Activated naive CD8-positive, alpha-beta T cell treated with anti-CD3 and anti-CD28 coated beads for 36 hours (primary cell): Measurements from ENCODE around the gene SEC11A. TPM values are rescaled to one million over a fixed set of nuclear protein-coding genes. Genes with fewer than 3 reads are reported as not detected.
A peak's percentile ranks its signal among the peaks of the same experiment; 100 is the strongest.
"Not testable (repeated sequence)": the region's sequence is repeated elsewhere in the genome, so short reads cannot be mapped to it uniquely, and the experiment has no call there.

Source experiments
- DNase-seq: peaks from one replicate; pipeline ENCODE4 v3.0.0; 2021
- H3K27ac Mint-ChIP-seq: one replicate; pipeline ENCODE4 v1.8.0; 2022; ENCODE audit warnings: mild to moderate bottlenecking, moderate library complexity, mixed read lengths
- H3K27me3 Mint-ChIP-seq: one replicate; pipeline ENCODE4 v1.8.0; 2022; ENCODE audit warnings: mild to moderate bottlenecking, mixed read lengths
- H3K36me3 Mint-ChIP-seq: one replicate; pipeline ENCODE4 v1.8.0; 2021; ENCODE audit warnings: mild to moderate bottlenecking, mixed read lengths
- H3K4me1 Mint-ChIP-seq: one replicate; pipeline ENCODE4 v1.8.0; 2021; ENCODE audit warnings: mixed read lengths
- H3K4me3 Mint-ChIP-seq: one replicate; pipeline ENCODE4 v1.8.0; 2022; ENCODE audit warnings: mild to moderate bottlenecking, moderate library complexity, mixed read lengths
- H3K9me3 Mint-ChIP-seq: one replicate; pipeline ENCODE4 v1.8.0; 2022; ENCODE audit warnings: mixed read lengths
- total RNA-seq, 2 experiments: library from RNA; stranded (reverse); gene quantifications; one replicate each; pipeline ENCODE4 v1.2.3, GENCODE V29; 2021

SEC11A gene
- total RNA-seq, 2 experiments from 2014 or later: 89.3 to 93.5 TPM

DNA sequence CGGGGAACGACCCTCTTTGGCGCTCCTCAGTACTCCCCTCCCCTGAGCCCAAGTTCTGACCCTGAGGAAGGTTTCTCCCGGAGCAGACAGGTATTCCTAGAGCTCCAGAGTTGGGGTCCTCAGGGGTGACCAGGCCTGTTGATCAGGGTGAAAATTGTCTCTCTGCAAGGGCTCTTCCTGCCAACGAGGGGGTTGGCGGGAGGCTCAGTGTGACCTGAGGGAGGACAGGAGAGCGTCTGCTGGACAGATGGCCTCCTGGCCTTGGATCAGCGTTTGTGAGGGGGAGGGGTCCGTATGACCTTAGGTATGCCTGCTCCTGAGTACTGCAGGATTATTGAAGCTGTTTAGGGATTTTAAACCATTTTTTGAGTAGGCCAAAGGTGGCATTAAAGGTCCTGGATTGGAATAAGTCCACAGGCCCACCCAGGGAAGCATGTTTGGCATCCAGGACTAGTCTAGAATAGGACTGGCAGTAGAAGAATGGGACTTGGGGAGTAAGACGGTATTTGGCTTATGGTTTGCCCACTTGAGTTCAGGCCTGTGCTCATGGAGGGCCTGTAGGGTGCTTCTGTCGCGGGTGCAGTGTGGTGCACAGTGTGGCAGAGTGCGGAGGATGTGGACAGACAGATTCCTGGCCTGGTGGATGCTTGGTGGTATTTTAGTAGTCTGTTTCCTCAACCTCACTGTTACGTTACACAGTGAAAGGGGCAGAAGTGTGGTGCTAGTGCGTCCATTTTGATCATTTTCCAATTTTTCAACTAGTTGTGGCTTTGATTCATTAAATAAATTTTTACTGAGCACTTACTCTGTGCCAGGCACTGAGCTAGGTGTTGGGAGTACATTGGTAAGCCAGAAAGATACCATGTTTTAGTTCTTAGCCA, 33.4 kb upstream of the SEC11A start:
- peak; percentile 56 for DNase-seq
- no peaks in the 10 kb centered on the region for H3K27me3 Mint-ChIP-seq
- H3K27ac Mint-ChIP-seq: peak overlapping the region; percentile 89
- H3K36me3 Mint-ChIP-seq: peaks cover 26% of the 10 kb centered on the region
- no peaks in the 10 kb centered on the region for H3K9me3 Mint-ChIP-seq
- peak overlapping the region; percentile 91 for H3K4me3 Mint-ChIP-seq
- H3K4me1 Mint-ChIP-seq: peaks cover 54% of the 10 kb centered on the region

DNA sequence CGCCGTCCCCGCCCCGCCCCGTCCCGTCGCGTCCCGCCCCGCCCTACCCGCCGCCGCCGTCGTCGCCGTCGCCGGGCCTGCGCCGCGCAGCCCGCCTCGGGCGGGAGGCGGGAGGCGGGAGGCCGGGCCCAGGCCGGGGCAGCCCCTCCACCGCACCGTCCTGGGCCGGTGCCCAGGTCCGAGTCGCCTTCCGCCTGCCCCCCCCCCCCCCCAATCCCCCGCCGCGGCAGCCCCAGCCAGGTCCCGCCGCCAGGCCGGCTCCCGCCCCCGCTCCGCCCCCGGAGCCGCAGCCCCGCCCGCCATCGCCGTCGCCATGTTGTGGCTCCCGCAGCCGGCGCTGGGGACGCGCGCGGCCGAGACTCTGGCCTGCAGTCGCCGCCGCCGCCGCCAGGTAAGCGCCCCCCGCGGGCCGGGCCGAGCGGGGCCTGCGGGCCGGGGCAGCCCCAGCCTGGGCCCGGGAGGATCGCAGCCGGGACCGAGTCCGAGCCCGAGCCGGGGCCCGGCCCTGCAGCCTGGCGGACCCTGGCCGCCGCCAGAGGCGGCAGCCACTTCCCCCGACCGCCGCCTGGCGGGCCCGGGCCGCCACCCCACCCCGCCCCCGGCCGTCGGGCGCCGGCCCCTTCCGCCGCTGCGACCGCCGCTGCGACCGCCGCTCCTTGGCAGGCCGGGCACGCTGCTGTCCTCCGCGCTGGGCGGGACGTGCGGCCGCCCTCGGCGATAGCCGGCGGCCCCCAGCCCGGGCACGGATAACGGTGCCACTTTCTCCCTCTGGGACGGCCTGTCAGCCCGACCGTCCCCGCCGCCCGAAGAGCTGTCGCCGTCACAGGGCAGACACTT, 32.6 kb upstream of the SEC11A start, which contains the start of gene ZNF592:
Gene ZNF592 (plus strand): TSS at position 319 of the 837 bp plus-strand sequence. CDS start 34,084 bp downstream, outside the sequence.
- Mint-ChIP-seq H3K9me3 (no peaks in the 10 kb centered on the region), H3K4me3 (peak within 1 kb of the TSS; percentile 91), H3K4me1 (peaks cover 51% of the 10 kb centered on the region), H3K36me3 (peaks cover 18% of the 10 kb centered on the region), H3K27ac (peak within 1 kb of the TSS; percentile 98), H3K27me3 (no peaks in the 10 kb centered on the region)
- peak; percentile 83 for DNase-seq

DNA sequence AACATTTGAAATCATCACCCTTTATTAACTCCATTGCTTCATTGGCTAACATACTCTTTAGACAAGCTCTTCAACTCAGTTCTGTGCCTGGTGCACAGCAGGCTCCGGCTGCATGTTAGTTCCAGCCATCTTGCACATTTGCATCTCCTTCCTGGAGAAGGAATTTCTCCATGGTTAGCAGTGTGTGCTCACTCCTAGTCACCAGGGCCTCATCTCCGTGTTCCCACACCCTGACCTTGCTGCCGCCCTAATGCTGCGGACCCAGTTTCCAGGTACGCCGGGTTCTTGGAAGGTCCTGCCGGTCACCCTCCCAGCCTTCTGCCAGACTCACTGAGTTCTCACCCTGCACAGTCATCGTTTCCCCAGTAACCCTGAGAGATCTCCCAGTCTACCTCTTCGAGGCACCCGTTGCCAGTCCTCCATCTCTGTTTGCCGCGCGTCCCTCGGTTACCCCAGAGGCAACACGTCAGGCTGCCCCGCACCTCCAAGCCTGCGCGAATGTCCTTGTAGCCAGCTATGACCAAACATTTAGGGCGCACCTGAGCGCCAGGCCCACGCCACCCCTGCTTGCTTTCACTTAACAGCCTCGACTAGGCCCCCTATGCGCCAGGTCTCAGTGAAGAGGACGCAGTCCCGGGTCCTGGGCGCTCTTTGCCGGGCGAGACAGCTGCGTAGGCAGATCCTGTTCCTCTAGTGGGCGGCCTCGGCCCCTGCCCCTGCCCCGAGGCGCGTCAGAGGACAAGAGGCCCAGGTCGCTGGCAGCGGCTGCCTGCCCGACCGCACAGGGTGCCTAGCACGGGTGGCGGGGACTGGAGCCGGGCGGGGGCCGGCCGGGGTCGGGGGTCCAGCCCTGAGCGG, 31.7 kb upstream of the SEC11A start:
- H3K4me3 Mint-ChIP-seq: peak overlapping the region; percentile 87
- H3K36me3 Mint-ChIP-seq: peaks cover 15% of the 10 kb centered on the region
- peak overlapping the region; percentile 98 for H3K27ac Mint-ChIP-seq
- no peaks in the 10 kb centered on the region for H3K9me3 Mint-ChIP-seq
- peak; percentile 79 for DNase-seq
- H3K4me1 Mint-ChIP-seq: peaks cover 51% of the 10 kb centered on the region
- no peaks in the 10 kb centered on the region for H3K27me3 Mint-ChIP-seq

DNA sequence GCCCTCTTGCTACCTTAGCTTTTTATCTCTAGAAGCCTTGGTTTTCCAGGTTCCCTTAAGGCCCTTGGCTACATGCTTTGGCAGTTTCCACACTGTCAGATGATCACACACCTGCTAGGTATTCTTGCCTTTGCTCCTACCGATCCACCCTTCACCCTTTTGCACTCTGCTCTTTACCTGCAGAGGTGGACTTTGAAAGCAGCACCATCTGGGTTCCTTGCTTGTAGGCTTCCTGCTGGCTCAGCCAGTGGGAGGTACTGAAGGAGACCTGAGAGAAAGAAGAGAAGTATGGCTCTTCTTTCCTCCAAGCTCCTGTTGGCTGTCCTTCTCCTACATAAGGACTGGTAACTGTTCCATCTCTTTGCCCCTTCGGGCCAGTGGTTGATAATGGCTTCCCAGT, 25.2 kb upstream of the SEC11A start:
- no peak for DNase-seq
- Mint-ChIP-seq H3K9me3 (no peaks in the 10 kb centered on the region), H3K4me1 (peaks cover 38% of the 10 kb centered on the region), H3K27me3 (no peaks in the 10 kb centered on the region), H3K36me3 (no peaks in the 10 kb centered on the region), H3K27ac (no peak overlapping the region), H3K4me3 (no peak overlapping the region)

DNA sequence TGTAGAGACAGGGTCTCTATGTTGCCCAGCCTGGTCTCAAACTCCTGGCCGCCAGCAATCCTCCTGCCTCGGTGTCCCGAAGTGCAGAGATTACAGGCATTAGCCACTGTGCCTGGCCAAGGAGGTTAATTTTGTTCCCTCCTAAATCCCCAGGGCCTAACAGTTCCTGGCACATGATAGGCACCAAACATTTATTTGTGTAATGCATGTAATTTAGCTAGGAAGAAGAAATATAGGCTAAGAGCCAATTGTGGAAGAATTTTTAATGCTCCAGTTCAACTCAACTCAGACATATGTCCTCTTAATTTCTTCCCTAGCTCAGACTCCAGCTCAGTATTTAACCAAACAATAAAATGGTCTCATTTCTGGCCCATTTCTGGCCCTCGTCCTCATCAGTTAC, 24.8 kb upstream of the SEC11A start:
- no peaks in the 10 kb centered on the region for H3K9me3 Mint-ChIP-seq
- DNase-seq: no peak
- no peak overlapping the region for H3K4me3 Mint-ChIP-seq
- no peaks in the 10 kb centered on the region for H3K36me3 Mint-ChIP-seq
- H3K4me1 Mint-ChIP-seq: peaks cover 41% of the 10 kb centered on the region
- no peaks in the 10 kb centered on the region for H3K27me3 Mint-ChIP-seq
- H3K27ac Mint-ChIP-seq: no peak overlapping the region

DNA sequence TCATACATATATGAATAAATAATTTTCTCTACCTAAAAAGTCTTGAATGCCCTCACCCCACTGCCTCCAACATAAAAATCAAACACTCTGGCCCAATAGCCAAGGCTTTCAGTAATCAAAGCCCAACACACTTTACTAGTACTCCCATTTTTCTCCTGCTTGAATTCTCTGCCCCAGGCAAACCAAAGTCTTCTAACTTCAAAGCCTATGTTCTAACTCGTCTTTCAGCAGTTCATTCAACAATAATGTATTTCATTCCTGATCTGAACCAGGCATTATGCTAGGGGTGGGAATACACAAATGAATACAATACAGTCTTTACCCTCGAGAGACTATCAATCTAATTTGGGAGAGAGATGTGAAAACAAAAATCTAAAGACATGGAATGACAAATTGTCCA, 21.1 kb upstream of the SEC11A start:
- no peak for DNase-seq
- Mint-ChIP-seq H3K4me3 (peak overlapping the region; percentile 1), H3K4me1 (peaks cover 47% of the 10 kb centered on the region), H3K27me3 (no peaks in the 10 kb centered on the region), H3K27ac (peak overlapping the region; percentile 76), H3K36me3 (no peaks in the 10 kb centered on the region), H3K9me3 (no peaks in the 10 kb centered on the region)

DNA sequence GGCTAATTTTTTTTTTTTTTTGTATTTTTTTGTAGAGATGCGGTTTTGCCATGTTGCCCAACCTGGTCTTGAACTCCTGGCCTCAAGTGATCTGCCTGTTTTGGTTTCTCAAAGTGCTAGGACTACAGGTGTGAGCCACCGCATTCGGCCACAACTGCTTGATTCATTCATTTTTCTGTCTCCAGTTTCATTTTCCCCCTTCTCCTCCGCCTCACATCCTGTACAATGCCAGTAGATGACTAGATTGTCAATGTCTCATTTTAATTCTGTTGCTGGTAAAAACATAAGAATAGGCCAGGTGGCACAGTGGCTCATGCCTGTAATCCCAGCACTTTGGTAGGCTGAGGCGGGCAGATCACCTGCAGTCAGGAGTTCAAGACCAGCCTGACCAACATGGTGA, 20.4 kb upstream of the SEC11A start:
- Mint-ChIP-seq H3K4me1 (peaks cover 46% of the 10 kb centered on the region), H3K4me3 (no peak overlapping the region), H3K27me3 (no peaks in the 10 kb centered on the region), H3K36me3 (no peaks in the 10 kb centered on the region), H3K9me3 (no peaks in the 10 kb centered on the region), H3K27ac (peak overlapping the region; percentile 92)
- DNase-seq: peak; percentile 74

DNA sequence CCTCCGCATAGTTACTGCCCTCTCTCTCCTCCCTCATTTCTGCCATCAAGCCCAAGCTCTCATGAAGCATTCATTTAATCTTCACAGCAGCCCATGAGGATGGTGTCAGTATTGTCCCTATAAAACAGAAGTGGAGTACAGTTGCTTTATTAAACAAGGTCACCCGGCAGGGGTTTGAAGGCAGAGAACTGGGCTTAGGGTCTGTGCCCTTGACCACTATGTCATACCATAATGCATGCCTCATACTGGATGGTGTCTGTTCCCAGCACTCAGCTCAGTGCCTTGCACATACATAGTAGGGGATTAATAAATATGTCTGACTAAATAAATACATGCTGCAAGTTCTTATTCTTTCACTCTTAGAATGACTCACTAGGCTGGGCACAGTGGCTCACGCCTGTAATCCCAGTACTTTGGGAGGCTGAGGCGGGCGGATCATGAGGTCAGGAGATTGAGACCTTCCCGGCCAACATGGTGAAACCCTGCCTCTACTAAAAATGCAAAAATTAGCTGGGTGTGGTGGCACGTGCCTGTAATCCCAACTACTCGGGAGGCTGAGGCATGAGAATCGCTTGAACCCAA, 19.6 kb upstream of the SEC11A start:
- H3K36me3 Mint-ChIP-seq, H3K27me3 Mint-ChIP-seq, H3K9me3 Mint-ChIP-seq: not testable (repeated sequence)
- Mint-ChIP-seq H3K4me1 (peaks cover 46% of the 10 kb centered on the region), H3K4me3 (peak overlapping the region; percentile 65), H3K27ac (peak overlapping the region; percentile 92)
- DNase-seq: peak; percentile 55

DNA sequence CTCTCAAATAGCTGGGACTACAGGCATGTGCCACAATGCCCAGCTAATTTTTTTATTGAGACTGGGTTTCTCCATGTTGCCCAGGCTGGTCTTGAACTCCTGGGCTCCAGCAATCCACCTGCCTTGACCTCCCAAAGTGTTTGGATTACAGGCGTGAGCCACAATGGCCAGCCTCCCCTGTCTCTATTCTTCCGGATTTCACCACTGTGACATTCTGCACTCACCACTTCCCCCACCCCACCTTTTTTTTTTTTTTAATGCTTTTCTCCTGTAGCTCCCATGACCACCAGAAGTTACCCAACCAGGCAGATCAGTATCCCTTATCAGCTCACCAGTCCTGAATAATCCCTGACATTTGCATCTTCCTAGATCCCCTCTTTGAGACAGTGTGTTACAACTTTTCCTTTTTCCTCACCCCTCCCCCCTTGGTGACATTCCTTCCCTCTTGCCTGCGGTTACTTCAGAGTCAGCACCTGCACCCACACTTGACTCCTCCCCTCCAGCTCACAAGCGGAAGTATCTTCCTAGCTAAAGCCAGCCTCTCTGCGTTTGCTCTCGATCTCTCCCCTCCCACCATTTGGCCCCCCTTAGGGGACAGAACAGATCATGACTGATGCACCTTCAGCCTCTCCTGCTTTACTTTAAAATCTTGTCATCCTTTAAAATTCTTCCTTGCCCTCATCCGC, 19.0 kb upstream of the SEC11A start:
- DNase-seq: peak; percentile 71
- peaks cover 46% of the 10 kb centered on the region for H3K4me1 Mint-ChIP-seq
- H3K27me3 Mint-ChIP-seq: no peaks in the 10 kb centered on the region
- no peaks in the 10 kb centered on the region for H3K36me3 Mint-ChIP-seq
- H3K9me3 Mint-ChIP-seq: no peaks in the 10 kb centered on the region
- H3K4me3 Mint-ChIP-seq: peak overlapping the region; percentile 65
- peak overlapping the region; percentile 92 for H3K27ac Mint-ChIP-seq

DNA sequence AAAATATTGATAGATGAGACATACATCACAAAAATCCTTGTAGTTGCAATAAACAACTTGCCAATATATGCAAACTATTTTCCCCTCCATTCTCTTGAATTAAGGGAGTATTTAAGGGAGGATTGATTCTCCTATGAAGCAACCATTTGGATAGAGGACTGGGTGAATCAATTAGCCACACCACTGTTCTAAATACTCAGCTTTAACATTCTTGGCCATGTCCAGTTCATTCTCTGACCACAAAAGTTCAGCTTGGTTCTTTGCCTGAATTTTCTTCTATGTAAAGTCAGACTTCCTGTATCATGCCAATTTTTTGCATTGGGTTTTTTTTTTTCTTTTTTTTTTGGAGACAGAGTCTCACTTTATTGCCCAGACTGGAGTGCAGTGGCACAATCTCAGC, 15.8 kb upstream of the SEC11A start:
- DNase-seq: no peak
- no peaks in the 10 kb centered on the region for H3K36me3 Mint-ChIP-seq
- H3K4me3 Mint-ChIP-seq: no peak overlapping the region
- H3K4me1 Mint-ChIP-seq: peaks cover 40% of the 10 kb centered on the region
- no peaks in the 10 kb centered on the region for H3K9me3 Mint-ChIP-seq
- no peak overlapping the region for H3K27ac Mint-ChIP-seq
- no peaks in the 10 kb centered on the region for H3K27me3 Mint-ChIP-seq

DNA sequence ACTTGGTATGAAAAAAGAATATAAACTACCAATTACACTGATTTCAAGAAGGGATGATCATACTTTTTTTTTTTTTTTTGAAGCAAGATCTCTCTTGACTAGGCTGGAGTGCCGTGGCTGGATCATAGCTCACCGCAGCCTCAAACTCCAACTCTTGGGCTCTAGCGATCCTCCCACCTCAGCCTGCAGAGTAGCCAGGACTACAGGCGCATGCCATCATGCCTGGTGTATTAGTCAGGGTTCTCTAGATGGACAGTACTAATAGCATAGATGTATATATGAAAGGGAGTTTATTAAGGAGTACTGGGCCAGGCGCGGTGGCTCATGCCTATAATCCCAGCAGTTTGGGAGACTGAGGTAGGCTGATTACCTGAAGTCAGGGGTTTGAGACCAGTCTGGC, 11.5 kb upstream of the SEC11A start:
- peaks cover 23% of the 10 kb centered on the region for H3K4me1 Mint-ChIP-seq
- H3K9me3 Mint-ChIP-seq: no peaks in the 10 kb centered on the region
- no peak overlapping the region for H3K4me3 Mint-ChIP-seq
- DNase-seq: no peak
- no peaks in the 10 kb centered on the region for H3K36me3 Mint-ChIP-seq
- no peak overlapping the region for H3K27ac Mint-ChIP-seq
- no peaks in the 10 kb centered on the region for H3K27me3 Mint-ChIP-seq

DNA sequence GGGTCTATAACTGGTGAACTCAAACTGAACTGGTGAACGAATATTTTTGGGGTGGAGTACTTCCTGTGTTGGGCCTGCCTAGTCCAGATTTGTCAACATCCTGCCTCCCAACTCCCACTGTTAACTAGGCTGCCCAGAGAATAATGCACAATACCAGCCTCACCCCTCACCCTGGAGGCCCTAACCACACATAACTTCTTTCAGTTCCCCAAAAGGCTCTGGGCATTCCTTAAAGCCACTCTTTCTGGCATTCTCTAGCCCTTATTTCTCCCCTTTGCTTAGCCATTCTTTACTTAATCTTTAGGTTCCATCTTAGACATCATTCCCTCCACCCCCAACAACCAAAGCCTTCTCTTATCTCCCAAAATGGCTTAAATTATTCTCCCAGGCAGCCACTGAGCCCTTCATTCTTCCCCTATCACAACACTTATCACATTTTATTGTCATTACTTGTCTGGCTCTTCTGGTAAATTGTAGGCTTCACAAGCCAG, 9.1 kb upstream of the SEC11A start:
- DNase-seq: no peak
- Mint-ChIP-seq H3K27me3 (no peaks in the 10 kb centered on the region), H3K4me1 (peaks cover 30% of the 10 kb centered on the region), H3K27ac (peak overlapping the region; percentile 73), H3K36me3 (no peaks in the 10 kb centered on the region), H3K9me3 (no peaks in the 10 kb centered on the region), H3K4me3 (no peak overlapping the region)

DNA sequence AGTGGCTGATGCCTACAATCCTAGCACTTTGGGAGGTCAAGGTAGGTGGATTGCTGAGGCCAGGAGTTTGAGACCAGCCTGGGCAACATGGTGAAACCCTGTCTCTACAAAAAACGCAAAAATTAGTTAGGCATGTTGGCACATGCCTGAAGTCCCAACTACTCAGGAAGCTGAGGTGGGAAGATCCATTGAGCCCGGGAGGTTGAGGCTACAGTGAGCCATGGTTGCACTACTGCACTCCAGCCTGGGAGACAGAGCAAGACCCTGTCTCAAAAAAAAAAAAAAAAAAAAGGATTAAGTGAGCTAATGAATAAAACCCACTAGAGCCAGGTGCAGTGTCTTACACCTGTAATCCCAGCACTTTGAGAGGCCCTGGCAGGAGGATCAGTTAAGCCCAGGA, 6.7 kb upstream of the SEC11A start:
- H3K27ac Mint-ChIP-seq: no peak overlapping the region
- no peaks in the 10 kb centered on the region for H3K36me3 Mint-ChIP-seq
- H3K4me3 Mint-ChIP-seq: no peak overlapping the region
- peaks cover 29% of the 10 kb centered on the region for H3K4me1 Mint-ChIP-seq
- no peak for DNase-seq
- H3K27me3 Mint-ChIP-seq: no peaks in the 10 kb centered on the region
- H3K9me3 Mint-ChIP-seq: no peaks in the 10 kb centered on the region

DNA sequence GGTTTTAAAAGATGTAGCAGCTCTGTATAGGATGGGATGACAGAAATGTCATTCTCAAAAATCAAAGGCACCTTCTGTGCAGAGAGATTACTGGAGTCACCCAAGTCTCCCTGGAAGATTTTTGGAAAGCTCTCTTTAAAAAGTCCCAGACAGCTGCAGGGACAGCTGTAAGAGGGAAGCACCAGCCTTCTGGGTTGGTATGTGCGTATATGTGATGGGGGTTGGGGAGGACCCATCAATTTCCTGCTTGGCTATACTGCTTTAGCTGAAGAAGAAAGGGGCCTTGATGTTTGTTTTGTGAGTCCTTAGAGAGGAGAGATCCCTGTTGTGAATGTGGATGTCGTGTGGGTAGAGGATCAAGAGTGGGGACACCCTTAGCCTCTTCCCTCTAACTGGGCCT, 5.4 kb upstream of the SEC11A start:
- DNase-seq: no peak
- no peaks in the 10 kb centered on the region for H3K27me3 Mint-ChIP-seq
- H3K9me3 Mint-ChIP-seq: no peaks in the 10 kb centered on the region
- H3K4me3 Mint-ChIP-seq: no peak overlapping the region
- peaks cover 35% of the 10 kb centered on the region for H3K4me1 Mint-ChIP-seq
- H3K36me3 Mint-ChIP-seq: no peaks in the 10 kb centered on the region
- peak overlapping the region; percentile 80 for H3K27ac Mint-ChIP-seq
